LNCaP clone FGC (cell line): ENCODE measurements around the gene TTC12.

Experiments
- DNase-seq: peaks from one replicate; pipeline ENCODE4 v3.0.0-alpha.2; 2011; ENCODE audit warnings: low read depth
- H3K4me3 ChIP-seq: 2 replicates; pipeline ENCODE4 v1.5.1; 2011; ENCODE audit warnings: mild to moderate bottlenecking, low read depth, low read length, control low read depth
- TF ChIP-seq, protein P1 (sequence below): IDR thresholded peaks from 2 replicates; pipeline ENCODE4 v1.5.1; 2012; ENCODE audit warnings: mild to moderate bottlenecking; ENCODE audit not compliant: control insufficient read depth, insufficient read depth; ENCODE audit errors: extremely low read depth

TTC12 gene

DNA sequence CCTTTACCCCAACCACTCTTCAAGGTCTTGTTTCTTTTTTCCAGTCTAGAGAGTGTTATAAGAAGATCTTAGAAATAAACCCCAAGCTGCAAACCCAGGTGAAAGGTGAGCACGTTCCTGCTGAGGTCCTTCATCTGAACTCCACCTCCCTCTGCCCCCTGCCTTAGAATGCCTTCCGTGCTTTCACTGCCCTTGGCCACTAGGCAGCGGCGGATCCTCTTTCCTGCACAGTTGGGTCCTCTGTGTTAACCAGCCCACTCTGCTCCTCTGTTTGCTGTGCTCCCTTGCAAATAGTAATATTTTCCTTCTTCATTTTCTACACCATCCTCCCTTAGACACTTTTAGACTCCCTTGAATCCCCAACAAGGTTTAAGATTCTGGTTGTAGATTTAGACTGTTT is 24.3 kb downstream of the TTC12 start:
- no peak for DNase-seq
- H3K4me3 ChIP-seq = no peak overlapping the region
- TF ChIP-seq, protein P1, sequence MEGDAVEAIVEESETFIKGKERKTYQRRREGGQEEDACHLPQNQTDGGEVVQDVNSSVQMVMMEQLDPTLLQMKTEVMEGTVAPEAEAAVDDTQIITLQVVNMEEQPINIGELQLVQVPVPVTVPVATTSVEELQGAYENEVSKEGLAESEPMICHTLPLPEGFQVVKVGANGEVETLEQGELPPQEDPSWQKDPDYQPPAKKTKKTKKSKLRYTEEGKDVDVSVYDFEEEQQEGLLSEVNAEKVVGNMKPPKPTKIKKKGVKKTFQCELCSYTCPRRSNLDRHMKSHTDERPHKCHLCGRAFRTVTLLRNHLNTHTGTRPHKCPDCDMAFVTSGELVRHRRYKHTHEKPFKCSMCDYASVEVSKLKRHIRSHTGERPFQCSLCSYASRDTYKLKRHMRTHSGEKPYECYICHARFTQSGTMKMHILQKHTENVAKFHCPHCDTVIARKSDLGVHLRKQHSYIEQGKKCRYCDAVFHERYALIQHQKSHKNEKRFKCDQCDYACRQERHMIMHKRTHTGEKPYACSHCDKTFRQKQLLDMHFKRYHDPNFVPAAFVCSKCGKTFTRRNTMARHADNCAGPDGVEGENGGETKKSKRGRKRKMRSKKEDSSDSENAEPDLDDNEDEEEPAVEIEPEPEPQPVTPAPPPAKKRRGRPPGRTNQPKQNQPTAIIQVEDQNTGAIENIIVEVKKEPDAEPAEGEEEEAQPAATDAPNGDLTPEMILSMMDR = no peak

GRCh38 chr11:113339929-113340589 is 25.7 kb downstream of the TTC12 start:
- H3K4me3 ChIP-seq = no peak overlapping the region
- peak; percentile 68 for DNase-seq
- TF ChIP-seq, protein P1 = no peak

GRCh38 chr11:113341388-113342165 is 27.2 kb downstream of the TTC12 start:
- DNase-seq = peak; percentile 33
- no peak overlapping the region for H3K4me3 ChIP-seq
- TF ChIP-seq, protein P1 = no peak

GRCh38 chr11:113345978-113346377 is 31.6 kb downstream of the TTC12 start:
- TF ChIP-seq, protein P1 = no peak
- no peak for DNase-seq
- no peak overlapping the region for H3K4me3 ChIP-seq

DNA sequence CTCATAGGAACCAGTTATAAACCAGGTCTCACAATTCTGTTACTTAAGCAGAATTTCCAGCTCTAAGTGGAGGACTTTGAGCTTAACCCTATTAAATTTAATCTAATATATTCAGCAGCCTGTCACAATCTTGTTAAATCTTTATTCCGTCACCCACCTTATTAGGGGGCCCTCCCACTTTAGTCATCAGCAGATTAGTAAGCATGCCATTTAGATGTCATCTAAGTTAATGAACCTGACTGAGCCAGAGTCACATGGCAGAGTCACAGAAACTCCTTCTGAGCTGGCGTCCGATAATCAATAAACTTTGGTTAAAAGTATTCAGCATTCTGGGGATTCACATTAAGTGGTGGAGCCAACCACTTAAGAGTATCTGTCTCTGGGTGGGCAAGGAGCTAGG is 35.1 kb downstream of the TTC12 start:
- H3K4me3 ChIP-seq = no peak overlapping the region
- no peak for DNase-seq
- TF ChIP-seq, protein P1 = no peak

GRCh38 chr11:113350336-113351067 is 36.1 kb downstream of the TTC12 start:
- DNase-seq = no peak
- TF ChIP-seq, protein P1 = no peak
- no peak overlapping the region for H3K4me3 ChIP-seq
